HL-60/S4 treated with retinoic acid at 250 ng/mL for 4 days and 3 days (cell line): ENCODE results near the gene HSFX2.
"Not testable (repeated sequence)": the region's sequence is repeated elsewhere in the genome, so short reads cannot be mapped to it uniquely, and the experiment has no call there.

Source experiments
- in situ Hi-C: fragments of 300-500 bp; cut with MboI; formaldehyde crosslinking; loops from 2 replicates; pipeline ENCODE4 v1.7.0; 2022; ENCODE audit warnings: low sequenced_read_pairs

HSFX2 gene

GRCh38 chrX:149590993-149591392 is 4.1 kb downstream of the HSFX2 start:
- in situ Hi-C loops: not testable (repeated sequence)

GRCh38 chrX:149587359-149587758 is 7.8 kb downstream of the HSFX2 start, which contains the start of gene MAGEA9B:
Gene MAGEA9B, minus strand, starts transcription at chrX:149587459. Its CDS starts 4,280 bp downstream, at chrX:149583179.
- in situ Hi-C loops: not testable (repeated sequence)

- in situ Hi-C loops: not testable (repeated sequence)
Measured at GRCh38 chrX:149585631-149586030, 9.5 kb downstream of the HSFX2 start.

GRCh38 chrX:149573456-149573855 is 21.7 kb downstream of the HSFX2 start:
- in situ Hi-C loops: not testable (repeated sequence)

- in situ Hi-C loops: no loop called here
Measured at GRCh38 chrX:149572743-149573142, 22.4 kb downstream of the HSFX2 start.

- in situ Hi-C loops: no loop called here
Measured at GRCh38 chrX:149571770-149572169, 23.3 kb downstream of the HSFX2 start.

- in situ Hi-C loops: no loop called here
Measured at GRCh38 chrX:149570668-149571067, 24.4 kb downstream of the HSFX2 start.

GRCh38 chrX:149569770-149570169 is 25.3 kb downstream of the HSFX2 start:
- in situ Hi-C loops: no loop called here

- in situ Hi-C loops: no loop called here
Measured at GRCh38 chrX:149568701-149569296, 26.3 kb downstream of the HSFX2 start.

- in situ Hi-C loops: no loop called here
Measured at GRCh38 chrX:149567621-149568417, 27.3 kb downstream of the HSFX2 start.

- in situ Hi-C loops: no loop called here
Measured at GRCh38 chrX:149563359-149563758, 31.8 kb downstream of the HSFX2 start.

GRCh38 chrX:149555251-149555650 is 39.9 kb downstream of the HSFX2 start:
- in situ Hi-C loops: not testable (repeated sequence)

GRCh38 chrX:149551939-149552248 is 43.2 kb downstream of the HSFX2 start:
- in situ Hi-C loops: not testable (repeated sequence)

- in situ Hi-C loops: not testable (repeated sequence)
Measured at GRCh38 chrX:149551245-149551938, 43.7 kb downstream of the HSFX2 start.

- in situ Hi-C loops: not testable (repeated sequence)
Measured at GRCh38 chrX:149550454-149550853, 44.7 kb downstream of the HSFX2 start.

- in situ Hi-C loops: not testable (repeated sequence)
Measured at GRCh38 chrX:149549701-149550100, 45.4 kb downstream of the HSFX2 start, which contains the start of gene HSFX3. Gene HSFX3, minus strand, starts transcription at chrX:149549924. Its CDS starts 72 bp downstream, at chrX:149549852.

- in situ Hi-C loops: not testable (repeated sequence)
Measured at GRCh38 chrX:149547782-149548181, 47.3 kb downstream of the HSFX2 start.

- in situ Hi-C loops: not testable (repeated sequence)
Measured at GRCh38 chrX:149546962-149547361, 48.2 kb downstream of the HSFX2 start.

- in situ Hi-C loops: not testable (repeated sequence)
Measured at GRCh38 chrX:149545545-149546543, 49.3 kb downstream of the HSFX2 start.
